ENCODE measurements around the gene CHADL. TPM values are rescaled to one million over a fixed set of nuclear protein-coding genes. Genes with fewer than 3 reads are reported as not detected.

Gene CHADL
- total RNA-seq, 1 experiment from 2014 or later = 0.15 TPM

DNA sequence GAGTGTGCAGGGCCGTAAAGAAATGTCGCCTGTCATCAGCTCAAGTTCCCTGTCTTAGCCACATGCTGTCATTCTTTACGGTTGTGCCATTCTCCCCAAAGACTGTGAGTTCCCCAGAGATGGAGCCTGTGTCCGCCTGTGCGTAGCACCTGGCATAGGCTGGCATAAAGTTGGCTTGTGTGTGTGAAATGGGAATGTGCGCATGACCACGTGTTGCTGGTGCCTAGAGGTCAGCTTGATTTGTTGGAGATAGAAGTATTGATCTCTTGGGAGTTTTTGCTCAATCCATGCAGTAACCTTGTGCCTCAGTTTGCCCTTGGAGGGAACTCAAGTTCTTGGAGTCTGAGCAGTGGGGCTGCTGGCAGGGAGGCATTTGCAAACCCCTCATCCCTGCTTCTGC is 9.4 kb downstream of the CHADL start:
- DNase-seq (ENCODE audit: extremely low read depth, low read depth) = no peak

GRCh38 chr22:41230401-41230785 is 10.3 kb downstream of the CHADL start:
- DNase-seq (ENCODE audit: extremely low read depth, low read depth) = no peak

DNA sequence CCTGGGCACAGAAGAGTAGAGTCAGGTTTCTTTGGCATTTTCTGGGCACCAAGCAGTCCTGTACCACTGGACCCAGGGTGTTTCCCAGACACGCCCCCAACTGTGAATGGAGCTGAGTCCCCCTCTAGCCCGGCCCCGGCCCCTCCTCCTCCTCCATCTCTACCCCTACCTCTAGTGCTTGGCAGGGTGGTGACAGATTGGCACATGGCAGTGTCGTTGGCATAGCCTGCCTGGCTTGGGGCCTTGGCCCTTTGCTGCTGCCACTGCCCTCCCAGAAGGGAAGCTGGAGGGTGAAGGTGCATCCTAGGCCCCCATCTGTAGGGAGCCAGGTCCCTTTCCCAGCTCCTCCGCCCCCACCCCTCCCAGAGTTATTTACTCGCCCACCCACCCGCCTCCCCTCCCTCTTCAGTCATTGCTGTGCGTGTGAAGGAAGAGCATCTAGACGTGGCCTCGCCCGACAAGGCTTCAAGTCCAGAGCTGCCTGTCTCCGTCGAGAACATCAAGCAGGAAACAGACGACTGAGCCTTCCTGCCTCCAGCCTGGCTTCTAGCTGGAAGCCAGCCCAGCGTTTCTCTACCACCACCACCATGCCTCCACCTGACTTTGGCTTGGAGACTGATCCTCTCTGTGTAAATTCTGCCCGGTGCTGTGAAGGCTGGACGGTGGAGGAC is 10.9 kb downstream of the CHADL start:
- no peak for DNase-seq (ENCODE audit: extremely low read depth, low read depth)

DNA sequence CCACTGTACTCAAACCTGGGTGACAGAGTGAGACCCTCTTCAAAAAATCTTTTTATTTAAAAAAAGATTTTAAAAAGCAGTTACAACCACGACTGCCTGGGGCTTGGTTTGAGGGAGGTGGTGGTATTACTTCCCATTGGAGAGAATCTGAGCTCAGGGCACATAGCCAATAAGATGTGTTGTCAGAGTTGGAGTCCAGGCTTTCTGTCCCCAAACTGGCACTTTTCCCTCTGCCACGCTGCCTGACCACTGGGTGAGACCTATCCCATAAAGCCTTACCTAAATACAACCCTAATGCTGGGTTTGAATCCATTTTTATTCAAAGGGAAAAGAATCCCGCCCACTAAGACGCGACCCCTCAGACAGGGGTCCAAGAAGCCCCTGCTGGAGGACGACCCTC is 11.5 kb downstream of the CHADL start:
- DNase-seq (ENCODE audit: extremely low read depth, low read depth) = no peak

GRCh38 chr22:41226723-41227655 is 13.7 kb downstream of the CHADL start:
- DNase-seq (ENCODE audit: extremely low read depth, low read depth) = no peak

GRCh38 chr22:41223535-41223934 is 17.2 kb downstream of the CHADL start:
- DNase-seq (ENCODE audit: extremely low read depth, low read depth) = no peak

- DNase-seq (ENCODE audit: extremely low read depth, low read depth) = no peak
Observed at GRCh38 chr22:41222846-41223507, 17.8 kb downstream of the CHADL start.

DNA sequence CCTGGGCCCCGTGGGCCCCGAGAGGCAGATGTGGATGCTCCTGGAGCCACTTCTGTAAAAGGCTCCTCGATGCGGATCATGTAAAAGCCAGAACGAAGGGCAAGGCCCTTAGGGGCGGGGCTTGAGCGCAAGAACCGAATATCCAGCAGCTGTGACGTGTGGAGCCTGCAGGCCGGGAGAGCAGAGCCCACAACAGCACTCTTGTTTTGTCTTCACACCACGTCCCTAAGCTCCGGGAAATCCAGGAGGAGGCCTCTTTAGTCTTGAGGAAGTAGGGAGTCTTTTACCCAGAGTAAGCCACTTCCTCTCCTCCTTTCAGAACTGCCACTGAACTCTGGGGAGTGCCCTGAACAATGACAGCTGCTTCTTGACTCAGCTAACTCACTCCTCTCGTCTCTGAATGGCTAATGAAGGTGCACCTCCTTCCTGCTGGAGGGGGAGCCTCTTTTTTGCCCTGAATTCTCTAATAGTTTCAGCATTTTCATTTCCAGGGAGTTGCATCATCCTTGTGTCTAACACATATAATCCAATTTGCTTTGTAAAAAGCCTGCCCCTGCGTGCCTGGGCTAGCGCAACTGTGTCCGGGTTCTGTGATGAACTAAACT is 23.1 kb downstream of the CHADL start:
- DNase-seq (ENCODE audit: extremely low read depth, low read depth) = peak; percentile 56

DNA sequence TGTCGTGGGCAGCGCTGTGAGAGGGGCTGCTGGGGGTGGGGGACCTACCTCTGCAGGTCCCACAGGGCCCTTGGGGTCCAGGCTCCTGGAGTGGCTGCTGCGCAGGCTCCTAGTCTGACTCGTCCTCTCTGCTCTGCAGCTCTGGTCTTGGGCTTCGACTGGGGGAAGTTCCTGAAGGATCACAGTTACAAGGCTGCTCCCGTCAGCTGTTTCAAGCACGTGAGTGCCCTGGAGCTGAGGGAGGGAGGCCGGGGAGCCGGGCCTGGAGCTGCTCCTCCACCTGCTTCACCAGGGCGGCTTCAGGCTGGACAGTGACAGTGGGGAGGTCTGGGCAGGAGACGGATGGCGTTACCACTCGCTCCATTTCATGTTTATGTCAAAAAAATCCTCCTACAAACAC is 23.7 kb downstream of the CHADL start:
- no peak for DNase-seq (ENCODE audit: extremely low read depth, low read depth)

DNA sequence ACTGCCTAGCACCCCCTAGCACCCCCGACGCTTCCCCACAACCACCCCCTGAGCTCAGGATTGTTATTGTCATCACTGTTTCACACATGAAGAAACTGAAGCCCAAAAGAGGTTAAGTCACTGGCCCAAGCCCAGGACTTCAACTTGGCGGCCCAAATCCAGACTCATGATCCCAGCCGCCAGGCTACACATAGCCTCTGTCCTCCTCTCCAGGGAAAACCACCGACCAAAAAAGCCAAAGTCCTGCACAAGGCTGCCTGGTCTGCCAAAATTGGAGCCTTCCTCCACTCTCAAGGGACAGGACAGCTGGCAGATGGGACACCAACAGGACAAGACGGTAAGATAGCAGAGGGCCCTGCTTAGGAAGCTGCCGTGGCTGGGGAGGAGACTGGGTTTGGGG is 24.8 kb downstream of the CHADL start:
- no peak for DNase-seq (ENCODE audit: extremely low read depth, low read depth)

DNA sequence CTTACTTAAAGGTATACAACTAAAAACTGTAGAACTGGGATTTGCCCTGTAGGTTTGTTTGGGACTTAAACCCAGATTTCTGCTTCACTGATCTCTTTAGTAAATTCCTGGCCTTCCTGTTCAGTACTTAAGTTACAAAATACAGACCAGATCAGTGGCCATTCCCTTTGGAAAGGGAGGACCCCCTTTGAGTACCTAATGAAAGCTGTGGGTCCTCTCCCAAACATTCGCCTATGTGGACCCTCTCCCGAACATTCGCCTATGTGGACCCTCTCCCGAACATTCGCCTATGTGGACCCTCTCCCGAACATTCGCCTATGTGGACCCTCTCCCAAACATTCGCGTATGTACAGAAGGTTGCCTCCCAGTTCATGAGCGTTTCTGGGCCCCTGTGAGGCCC is 25.3 kb downstream of the CHADL start:
- no peak for DNase-seq (ENCODE audit: extremely low read depth, low read depth)

- no peak for DNase-seq (ENCODE audit: extremely low read depth, low read depth)
Observed at GRCh38 chr22:41206719-41207118, 34.0 kb downstream of the CHADL start.

DNA sequence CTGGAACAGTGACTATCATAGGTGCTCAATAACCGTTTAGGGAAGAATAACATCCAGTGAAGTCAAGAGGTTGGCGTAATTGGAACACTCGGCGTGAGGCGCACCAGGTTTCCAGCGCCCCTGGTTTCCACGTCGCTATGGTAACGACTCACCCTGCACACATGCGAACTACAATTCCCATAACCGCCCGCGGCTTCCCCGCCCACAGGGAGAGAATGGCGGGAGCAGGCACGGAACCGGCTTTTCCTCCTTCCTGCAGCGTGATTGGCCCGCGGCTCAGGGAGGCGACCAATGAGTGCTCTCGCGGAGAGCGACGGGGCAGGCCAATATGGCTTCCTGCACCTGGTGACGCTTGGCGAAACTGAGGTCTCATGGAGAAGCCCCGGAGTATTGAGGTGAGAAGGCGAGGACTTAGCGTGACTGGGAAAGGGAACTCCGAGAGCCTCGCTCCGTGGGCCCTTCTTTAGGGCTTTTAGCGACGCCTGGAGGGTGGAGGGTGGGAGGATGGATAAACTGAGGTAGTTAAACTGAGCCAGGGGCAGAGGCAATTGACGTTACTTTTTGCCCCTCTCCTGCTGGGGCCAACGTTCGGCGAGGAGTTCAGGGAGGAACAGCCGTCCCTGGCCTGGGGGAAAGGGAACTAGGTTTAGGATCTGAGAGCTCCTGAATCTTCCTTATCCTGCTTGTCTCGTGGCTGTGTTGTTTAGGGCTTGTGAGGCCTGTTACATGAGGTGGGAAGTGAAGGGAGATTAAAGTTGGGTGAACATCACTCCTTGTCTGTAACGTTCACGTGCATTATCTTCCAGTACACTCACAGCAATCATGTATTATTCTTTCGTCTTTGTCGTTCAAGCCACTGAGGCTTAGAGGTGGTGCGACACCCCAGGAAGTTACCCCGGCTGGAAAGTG is 35.5 kb downstream of the CHADL start, which contains the start of gene L3MBTL2:
TSS of gene L3MBTL2 (plus strand) at position 321 of the 909 bp plus-strand sequence. CDS start at position 372, 51 bp downstream.
- DNase-seq (ENCODE audit: extremely low read depth, low read depth) = peak; percentile 93

DNA sequence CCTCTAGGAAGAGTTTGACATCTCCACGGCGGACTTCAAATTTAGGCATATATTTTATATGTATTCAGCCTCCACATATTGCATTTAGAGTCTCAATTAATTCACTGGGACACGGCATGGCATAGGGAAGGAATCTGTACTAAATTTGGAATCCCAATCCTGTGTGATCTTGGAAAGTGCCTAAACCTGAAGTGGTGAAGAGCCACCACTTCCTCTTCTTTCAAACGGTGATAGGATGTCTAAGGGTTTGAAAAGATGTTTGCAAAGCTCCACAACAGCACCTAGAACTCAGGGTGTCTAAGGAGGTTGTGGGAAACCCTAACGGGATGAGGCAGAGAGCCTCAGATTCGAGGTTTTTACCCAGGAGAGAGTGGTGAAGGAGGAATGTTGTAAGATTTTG is 36.7 kb downstream of the CHADL start:
- no peak for DNase-seq (ENCODE audit: extremely low read depth, low read depth)

GRCh38 chr22:41203118-41203517 is 37.6 kb downstream of the CHADL start:
- no peak for DNase-seq (ENCODE audit: extremely low read depth, low read depth)

DNA sequence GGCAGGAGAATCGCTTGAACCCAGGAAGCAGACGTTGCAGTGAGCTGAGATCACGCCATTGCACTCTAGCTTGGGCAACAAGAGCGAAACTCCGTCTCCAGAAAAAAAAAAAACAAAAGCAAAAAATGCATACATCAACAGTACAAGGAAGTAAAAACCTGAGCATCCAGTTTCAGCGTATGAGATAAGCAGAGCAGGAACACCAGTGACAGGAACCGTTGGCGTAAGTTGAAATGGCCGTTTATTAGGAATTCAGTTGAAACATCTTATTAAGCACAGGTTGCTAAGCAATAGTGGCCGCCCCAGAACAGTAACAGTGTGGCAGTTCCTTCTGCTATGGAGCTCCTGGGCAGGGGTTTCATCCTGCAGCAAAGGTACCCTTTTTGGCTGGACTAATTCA is 39.6 kb downstream of the CHADL start:
- DNase-seq (ENCODE audit: extremely low read depth, low read depth) = no peak

- no peak for DNase-seq (ENCODE audit: extremely low read depth, low read depth)
Observed at GRCh38 chr22:41198027-41198580, 42.6 kb downstream of the CHADL start.

GRCh38 chr22:41197038-41197972 is 43.4 kb downstream of the CHADL start:
- peak; percentile 47 for DNase-seq (ENCODE audit: extremely low read depth, low read depth)
